A549 (cell line): ENCODE measurements around the gene ABHD8. TPM values are rescaled to one million over a fixed set of nuclear protein-coding genes. Genes with fewer than 3 reads are reported as not detected.

Experiments
- ATAC-seq, 2 experiments: fragments of 200-7000 bp in 1 of 2; fragments of >200 bp in 1 of 2; cut with Nextera tagmentation in 1 of 2; cut with Tn5 transposase in 1 of 2; 3 replicates each; pipeline versions ENCODE4 v1.8.0 to v1.9.1; 2018 to 2020; ENCODE audit warnings: mild to moderate bottlenecking in 1 of 2, moderate library complexity in 1 of 2
- CTCF ChIA-PET: fragments of 300-600 bp; sonication (Branson Sonifier 250); formaldehyde crosslinking; extraction: SDS; loops from one replicate; lab custom pipeline; 2021; ENCODE audit warnings: antibody characterized with exemption, inconsistent platforms; lab: Yijun Ruan, JAX
- POLR2A ChIA-PET: fragments of 350-600 bp; formaldehyde crosslinking; extraction: SDS; loops from one replicate; lab custom pipeline; 2021; ENCODE audit warnings: antibody characterized with exemption, inconsistent platforms; lab: Yijun Ruan, JAX
- DNase-seq, 2 experiments: peaks; one replicate each; pipeline versions ENCODE4 v3.0.0 to v3.0.0-alpha.2; 2011 to 2016; ENCODE audit warnings: low read depth in 1 of 2, low spot score in 1 of 2
- FAIRE-seq: peaks from 2 replicates; lab custom pipeline; 2011; peaks lifted over from hg19 to GRCh38; lab: Jason Lieb, UNC
- H3K27ac ChIP-seq, 2 experiments: fragments of >200 bp; sonication (Bioruptor Twin); formaldehyde crosslinking; 3 replicates each; pipeline ENCODE4 v1.5.1; 2016 to 2017
- H3K4me1 ChIP-seq: fragments of >200 bp; sonication (Bioruptor Twin); formaldehyde crosslinking; 3 replicates; pipeline ENCODE4 v1.6.1; 2016
- H3K4me2 ChIP-seq: fragments of >200 bp; sonication (Bioruptor Twin); formaldehyde crosslinking; 3 replicates; pipeline ENCODE4 v1.6.1; 2016
- H3K4me3 ChIP-seq: fragments of >200 bp; sonication (Bioruptor Twin); formaldehyde crosslinking; 3 replicates; pipeline ENCODE4 v1.5.1; 2016
- H3K9me3 ChIP-seq: fragments of >200 bp; sonication (Bioruptor Twin); formaldehyde crosslinking; 3 replicates; pipeline ENCODE4 v1.6.1; 2016
- BCL3 ChIP-seq: fragments of >200 bp; sonication (Bioruptor Twin); formaldehyde crosslinking; IDR thresholded peaks from 3 replicates; pipeline ENCODE4 v1.6.1; 2016
- BHLHE40 ChIP-seq: IDR thresholded peaks from 2 replicates; pipeline ENCODE4 v1.6.1; 2012; ENCODE audit warnings: low read depth, low read length, inconsistent platforms
- CBX2 ChIP-seq: fragments of 200-600 bp; sonication (generic); IDR thresholded peaks from 2 replicates; pipeline ENCODE4 v1.6.1; 2016; ENCODE audit warnings: low read depth, mild to moderate bottlenecking, borderline replicate concordance
- CBX8 ChIP-seq: fragments of 200-600 bp; sonication (generic); IDR thresholded peaks from 2 replicates; pipeline ENCODE4 v1.6.1; 2016
- CHD4 ChIP-seq: fragments of 200-600 bp; sonication (generic); IDR thresholded peaks from 2 replicates; pipeline ENCODE4 v1.6.1; 2016; ENCODE audit warnings: antibody characterized with exemption, mild to moderate bottlenecking, borderline replicate concordance
- EHF ChIP-seq: fragments of 250-450 bp; sonication (Bioruptor Pico); IDR thresholded peaks from 2 replicates; pipeline ENCODE4 v1.5.0; 2020; ENCODE audit warnings: mild to moderate bottlenecking
- ELK1 ChIP-seq: fragments of 150-350 bp; IDR thresholded peaks from 2 replicates; pipeline ENCODE4 v1.6.1; 2014; ENCODE audit warnings: low read depth, mild to moderate bottlenecking, low read length
- HEYL ChIP-seq: fragments of 250-450 bp; sonication (Bioruptor Pico); IDR thresholded peaks from 2 replicates; pipeline ENCODE4 v1.8.0; 2021; ENCODE audit warnings: mild to moderate bottlenecking, moderate library complexity
- HMGXB4 ChIP-seq: fragments of 250-450 bp; sonication (Bioruptor Pico); IDR thresholded peaks from 2 replicates; pipeline ENCODE4 v1.5.0; 2021; ENCODE audit warnings: mild to moderate bottlenecking, moderate library complexity, borderline replicate concordance
- HOXA7 ChIP-seq: fragments of 250-450 bp; sonication (Bioruptor Pico); IDR thresholded peaks from 2 replicates; pipeline ENCODE4 v1.5.0; 2020; ENCODE audit warnings: mild to moderate bottlenecking, moderate library complexity
- HOXB5 ChIP-seq: fragments of 250-450 bp; sonication (Bioruptor Pico); IDR thresholded peaks from 2 replicates; pipeline ENCODE4 v1.5.0; 2020; ENCODE audit warnings: mild to moderate bottlenecking, moderate library complexity
- JUN ChIP-seq, 2 experiments: fragments of >200 bp; sonication (Bioruptor Twin); formaldehyde crosslinking; IDR thresholded peaks; 2 replicates in 1 of 2; 3 replicates in 1 of 2; pipeline ENCODE4 v1.6.1; 2016 to 2017
- JUNB ChIP-seq: fragments of >200 bp; sonication (Bioruptor Twin); formaldehyde crosslinking; IDR thresholded peaks from 2 replicates; pipeline ENCODE4 v1.6.1; 2016
- KDM1A ChIP-seq: fragments of 200-600 bp; sonication (generic); IDR thresholded peaks from 2 replicates; pipeline ENCODE4 v1.6.1; 2016; ENCODE audit warnings: low read depth, mild to moderate bottlenecking
- MAFK ChIP-seq: fragments of 450-650 bp; IDR thresholded peaks from 2 replicates; pipeline ENCODE4 v1.6.1; 2014; ENCODE audit not compliant: partially characterized antibody
- MYC ChIP-seq: IDR thresholded peaks from 2 replicates; pipeline ENCODE4 v1.6.1; 2012; ENCODE audit warnings: mild to moderate bottlenecking, inconsistent platforms, low read length, improper control_type of control experiment, borderline replicate concordance
- NFE2L2 ChIP-seq: fragments of 150-350 bp; conservative IDR thresholded peaks from 2 replicates; pipeline ENCODE4 v1.6.1; 2014; ENCODE audit warnings: low read length
- NR3C1 ChIP-seq: fragments of >200 bp; sonication (Bioruptor Twin); formaldehyde crosslinking; IDR thresholded peaks from 3 replicates; pipeline ENCODE4 v1.6.1; 2017
- PBX3 ChIP-seq: IDR thresholded peaks from 2 replicates; pipeline ENCODE4 v1.6.1; 2012
- POLR2A ChIP-seq: IDR thresholded peaks from 2 replicates; pipeline ENCODE4 v1.6.1; 2012; ENCODE audit warnings: mild to moderate bottlenecking, low read length
- POLR2AphosphoS2 ChIP-seq: conservative IDR thresholded peaks from 2 replicates; pipeline ENCODE4 v1.6.1; 2012; ENCODE audit warnings: low read length, improper control_type of control experiment, inconsistent platforms
- RARB ChIP-seq: fragments of 250-450 bp; sonication (Bioruptor Pico); IDR thresholded peaks from 2 replicates; pipeline ENCODE4 v1.8.0; 2021; ENCODE audit warnings: mild to moderate bottlenecking, moderate library complexity
- RCOR1 ChIP-seq: fragments of 150-350 bp; IDR thresholded peaks from 2 replicates; pipeline ENCODE4 v1.6.1; 2014; ENCODE audit warnings: antibody characterized with exemption, low read length, low read depth
- RFX5 ChIP-seq: fragments of 450-650 bp; IDR thresholded peaks from 2 replicates; pipeline ENCODE4 v1.7.1; 2014; ENCODE audit warnings: antibody characterized with exemption, mild to moderate bottlenecking, moderate library complexity
- SREBF2 ChIP-seq: fragments of 450-650 bp; IDR thresholded peaks from 2 replicates; pipeline ENCODE4 v1.6.1; 2014; ENCODE audit warnings: mild to moderate bottlenecking, moderate library complexity
- TFCP2L1 ChIP-seq: fragments of 250-450 bp; sonication (Bioruptor Pico); IDR thresholded peaks from 2 replicates; pipeline ENCODE4 v1.5.0; 2021; ENCODE audit warnings: mild to moderate bottlenecking
- USF2 ChIP-seq: fragments of 450-650 bp; IDR thresholded peaks from 2 replicates; pipeline ENCODE4 v1.6.1; 2014; ENCODE audit warnings: antibody characterized with exemption
- ZC3H11A ChIP-seq: fragments of 450-650 bp; IDR thresholded peaks from 2 replicates; pipeline ENCODE4 v1.6.1; 2014; ENCODE audit warnings: antibody characterized with exemption, mild to moderate bottlenecking
- ZFP36 ChIP-seq: fragments of 450-650 bp; IDR thresholded peaks from 2 replicates; pipeline ENCODE4 v1.6.1; 2014; ENCODE audit warnings: borderline replicate concordance; ENCODE audit not compliant: partially characterized antibody
- ZSCAN20 ChIP-seq: fragments of 250-450 bp; sonication (Bioruptor Pico); IDR thresholded peaks from 2 replicates; pipeline ENCODE4 v1.8.0; 2022; ENCODE audit warnings: mild to moderate bottlenecking, moderate library complexity
- WGBS: methylation state at CpG from one replicate; pipeline ENCODE4 v1.1.6; 2017; ENCODE audit errors: missing lambda C conversion rate; 5-methylcytosine and 5-hydroxymethylcytosine counted together
- polyA plus RNA-seq, 4 experiments: library from polyadenylated mRNA; depleted of rRNA in 3 of 4; stranded (reverse); fragments of >200 nt; fragmentation: RNase III in 1 of 4; extraction: RNeasy Plus Mini Kit Qiagen cat#74134 plus additional on column Dnase treatment in 1 of 4; gene quantifications; 2 replicates in 3 of 4; 3 replicates in 1 of 4; pipeline ENCODE4 v1.2.3, GENCODE V29; 2011 to 2017

ABHD8 gene
- polyA plus RNA-seq, 2 of the 4 experiments (the other 2 are of a cell fraction), result 2.3 to 4.2 TPM

DNA sequence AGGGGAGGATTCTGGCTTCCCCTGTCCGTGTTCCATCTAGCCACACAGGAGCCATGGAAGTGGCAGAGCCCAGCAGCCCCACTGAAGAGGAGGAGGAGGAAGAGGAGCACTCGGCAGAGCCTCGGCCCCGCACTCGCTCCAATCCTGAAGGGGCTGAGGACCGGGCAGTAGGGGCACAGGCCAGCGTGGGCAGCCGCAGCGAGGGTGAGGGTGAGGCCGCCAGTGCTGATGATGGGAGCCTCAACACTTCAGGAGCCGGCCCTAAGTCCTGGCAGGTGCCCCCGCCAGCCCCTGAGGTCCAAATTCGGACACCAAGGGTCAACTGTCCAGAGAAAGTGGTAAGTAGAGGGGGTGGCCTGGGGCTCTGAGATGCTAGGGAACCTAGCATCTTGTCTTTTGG, 34.5 kb downstream of the ABHD8 start:
- POLR2A ChIA-PET, result no interaction called here

GRCh38 chr19:17266975-17267788, 36.0 kb downstream of the ABHD8 start, which contains the start of gene BABAM1:
BABAM1 (plus strand) TSS chr19:17267443; CDS start chr19:17268807, 1,364 bp downstream.
- FAIRE-seq (no peak), DNase-seq (peak; percentile 96 to 98), ATAC-seq (peak; percentile 96 to 97)
- ChIA-PET CTCF (interaction anchor here (0.6 to 1.9 kb wide), 4 partner anchors 15 to 240 kb away, joined by 3 to 8 read pairs (median 4); partner anchors contain the start of gene ANKLE1), POLR2A (interaction anchor here (0.5 to 1.2 kb wide), 13 partner anchors 8 to 75 kb away, joined by 3 to 7 read pairs (median 3); partner anchors contain the start of genes DDA1, OCEL1 and USE1)
- under 1% methylated on average over 22 of the region's 27 CpGs for WGBS
- peak within 1 kb of the TSS; percentile 80 for H3K4me3 ChIP-seq
- peak within 1 kb of the TSS; percentile 87 to 91 for H3K27ac ChIP-seq
- H3K4me2 ChIP-seq, result peak within 1 kb of the TSS; percentile 93
- no peaks in the 10 kb centered on the region for H3K9me3 ChIP-seq
- H3K4me1 ChIP-seq, result peaks cover 4% of the 10 kb centered on the region; the same call in 2 of the 3 replicates
- peak; percentile 93 for TF ChIP-seq EHF (CRISPR knock-in tag)
- TF ChIP-seq USF2, result no peak
- TF ChIP-seq NR3C1, result no peak
- TF ChIP-seq HOXA7 (CRISPR knock-in tag), result no peak
- no peak for TF ChIP-seq RARB (CRISPR knock-in tag)
- no peak for TF ChIP-seq CBX2
- no peak for TF ChIP-seq ZFP36
- TF ChIP-seq JUNB, result no peak
- TF ChIP-seq HMGXB4 (CRISPR knock-in tag), result no peak
- peak; percentile 89; the same call in 1 of the 2 replicates for TF ChIP-seq ZSCAN20 (CRISPR knock-in tag)
- TF ChIP-seq PBX3, result peak; percentile 88
- TF ChIP-seq TFCP2L1, result no peak
- TF ChIP-seq POLR2AphosphoS2, result no peak
- no peak for TF ChIP-seq CHD4
- TF ChIP-seq ELK1, result no peak
- peak; percentile 95 for TF ChIP-seq HOXB5 (CRISPR knock-in tag)
- no peak for TF ChIP-seq KDM1A
- TF ChIP-seq SREBF2, result no peak
- TF ChIP-seq ZC3H11A, result no peak

More for the DNA sequence above, 34.5 kb downstream of the ABHD8 start:
- Histone ChIP-seq H3K9me3 (no peaks in the 10 kb centered on the region), H3K4me2 (peak overlapping the region; percentile 93), H3K4me1 (peaks cover 4% of the 10 kb centered on the region; the same call in 2 of the 3 replicates), H3K4me3 (no peak overlapping the region; the same call in 2 of the 3 replicates), H3K27ac (peak overlapping the region in 1 of 2 experiments; percentile 91; a peak in 2 of 6 replicates)
- ATAC-seq, result no peak
- 75% methylated on average over 2 of the region's 13 CpGs for WGBS
- CTCF ChIA-PET, result interaction anchor here (0.7 to 1.9 kb wide), 5 partner anchors 10 to 140 kb away, joined by 3 to 8 read pairs (median 3); partner anchors contain the start of gene ANKLE1
- no peak for FAIRE-seq
- no peak for TF ChIP-seq JUN (IDR thresholded peaks at IDR 0.05)
- no peak for TF ChIP-seq ZC3H11A
- no peak for TF ChIP-seq POLR2A
- TF ChIP-seq CBX2, result no peak
- TF ChIP-seq ZSCAN20 (CRISPR knock-in tag), result no peak
- no peak for TF ChIP-seq NR3C1
- no peak for TF ChIP-seq RFX5
- TF ChIP-seq BCL3, result no peak
- TF ChIP-seq CBX8, result no peak
- no peak for TF ChIP-seq ZFP36
- no peak for TF ChIP-seq HEYL (CRISPR knock-in tag)
- no peak for TF ChIP-seq RCOR1
- TF ChIP-seq BHLHE40, result no peak
- no peak for TF ChIP-seq MYC
- no peak for TF ChIP-seq MAFK
- TF ChIP-seq NFE2L2, result no peak
- no peak for TF ChIP-seq USF2
- no peak for DNase-seq
